K562 (cell line): ENCODE measurements around the gene RFNG. TPM values are rescaled to one million over a fixed set of nuclear protein-coding genes. Genes with fewer than 3 reads are reported as not detected.

Experiments used
- ATAC-seq: fragments of 200-7000 bp; cut with Tn5 transposase; 3 replicates; pipeline ENCODE4 v1.9.1; 2020; ENCODE audit warnings: moderate library complexity
- BruUV-seq: library from RNA; stranded (reverse); fragments of 400-500 nt; replicated peaks from 2 replicates; lab custom pipeline; 2021; lab: Mats Ljungman, UMichigan
- CTCF ChIA-PET: fragments of 300-600 bp; formaldehyde crosslinking; extraction: SDS; loops from one replicate; lab custom pipeline; 2021; ENCODE audit warnings: low intra/inter-chr PET ratio; lab: Yijun Ruan, JAX
- POLR2A ChIA-PET: fragments of 300-600, 350-650 bp; sonication (Branson Sonifier 250); formaldehyde crosslinking; extraction: SDS; loops from one replicate; lab custom pipeline; 2021; ENCODE audit warnings: antibody characterized with exemption, inconsistent platforms; lab: Yijun Ruan, JAX
- DNase-seq, 4 experiments: peaks; one replicate each; pipeline versions ENCODE4 v3.0.0 to v3.0.0-alpha.2; 2011 to 2018; ENCODE audit warnings: low spot score in 3 of 4, mixed read lengths in 3 of 4; ENCODE audit errors: extremely low read depth in 1 of 4
- FAIRE-seq: peaks from 2 replicates; lab custom pipeline; 2011; peaks lifted over from hg19 to GRCh38; lab: Jason Lieb, UNC
- H2AFZ ChIP-seq: 2 replicates; pipeline ENCODE4 v1.6.0; 2011; ENCODE audit warnings: low read depth, low read length, control low read depth, inconsistent platforms
- H3K27ac ChIP-seq: fragments of 200-600 bp; 3 replicates; pipeline ENCODE4 v1.8.0; 2011; ENCODE audit warnings: low read depth, mild to moderate bottlenecking, control low read depth, inconsistent platforms, low read length, moderate library complexity, mixed read lengths; ENCODE audit errors: extremely low read depth
- H3K27me3 ChIP-seq, 2 experiments: fragments of 300-600 bp in 1 of 2; 2 replicates in 1 of 2; 3 replicates in 1 of 2; pipeline versions ENCODE4 v1.6.0 to v1.8.0; 2011; ENCODE audit warnings: inconsistent platforms in 2 of 2, low read length in 2 of 2, mild to moderate bottlenecking in 1 of 2, mixed read lengths in 1 of 2, moderate library complexity in 1 of 2; ENCODE audit not compliant: control insufficient read depth in 2 of 2, insufficient read depth in 2 of 2
- H3K36me3 ChIP-seq: fragments of 300-600 bp; 3 replicates; pipeline ENCODE4 v1.8.0; 2011; ENCODE audit warnings: mild to moderate bottlenecking, low read length, inconsistent platforms; ENCODE audit not compliant: control insufficient read depth, insufficient read depth
- H3K4me1 ChIP-seq, 2 experiments: fragments of 200-600 bp in 1 of 2; replicated peaks in 1 of 2; 2 replicates in 1 of 2; 3 replicates in 1 of 2; pipeline versions ENCODE4 v1.5.1 to v1.8.0; 2011; ENCODE audit warnings: inconsistent platforms in 2 of 2, low read length in 2 of 2, mild to moderate bottlenecking in 1 of 2, mixed read lengths in 1 of 2, moderate library complexity in 1 of 2; ENCODE audit not compliant: control insufficient read depth in 2 of 2, insufficient read depth in 2 of 2
- H3K4me2 ChIP-seq: 2 replicates; pipeline ENCODE4 v1.6.1; 2011; ENCODE audit warnings: low read length, control low read depth, inconsistent platforms, mixed read lengths; ENCODE audit not compliant: insufficient read depth
- H3K4me3 ChIP-seq: fragments of 200-600 bp; sonication (generic), shearing (Covaris generic); 2 replicates; pipeline ENCODE4 v1.5.1; 2016; ENCODE audit warnings: control low read depth, inconsistent platforms
- H3K79me2 ChIP-seq: fragments of 200-600 bp; 3 replicates; pipeline ENCODE4 v1.8.0; 2011; ENCODE audit warnings: low read length, inconsistent platforms; ENCODE audit not compliant: control insufficient read depth, insufficient read depth
- H3K9ac ChIP-seq, 2 experiments: 2 replicates each; pipeline versions ENCODE4 v1.6.0 to v1.6.1; 2011; ENCODE audit warnings: low read depth in 2 of 2, low read length in 2 of 2, control low read depth in 1 of 2, inconsistent platforms in 1 of 2, mild to moderate bottlenecking in 1 of 2, mixed read lengths in 1 of 2; ENCODE audit not compliant: insufficient read depth in 1 of 2
- H3K9me1 ChIP-seq: one replicate; pipeline ENCODE4 v1.6.0; 2011; ENCODE audit warnings: inconsistent platforms, mild to moderate bottlenecking, low read length, moderate library complexity; ENCODE audit not compliant: control insufficient read depth, insufficient read depth
- H3K9me3 ChIP-seq: replicated peaks from 2 replicates; pipeline ENCODE4 v1.5.1; 2011; ENCODE audit warnings: low read depth, low read length, inconsistent platforms; ENCODE audit not compliant: control insufficient read depth, insufficient read depth
- H4K20me1 ChIP-seq: replicated peaks from 2 replicates; pipeline ENCODE4 v1.6.1; 2011; ENCODE audit warnings: low read length, inconsistent platforms, mixed read lengths; ENCODE audit not compliant: control insufficient read depth, insufficient read depth
- ATF4 ChIP-seq: fragments of 450-650 bp; formaldehyde crosslinking; IDR thresholded peaks from 2 replicates; pipeline ENCODE4 v1.4.0; 2022; ENCODE audit warnings: mild to moderate bottlenecking, moderate library complexity
- CBFA2T2 ChIP-seq: fragments of 450-650 bp; conservative IDR thresholded peaks from 2 replicates; pipeline ENCODE4 v1.6.1; 2017; ENCODE audit warnings: mild to moderate bottlenecking
- TARDBP ChIP-seq: fragments of 450-650 bp; IDR thresholded peaks from 2 replicates; pipeline ENCODE4 v1.6.1; 2016
- WGBS: fragments of 100-300 bp; shearing (Covaris generic); methylation state at CpG from one replicate; pipeline ENCODE4 v1.1.6; 2016; ENCODE audit warnings: low coverage, mixed read lengths; ENCODE audit not compliant: insufficient coverage; ENCODE audit errors: missing lambda C conversion rate; 5-methylcytosine and 5-hydroxymethylcytosine counted together
- in situ Hi-C: fragments of 300-500 bp; cut with MboI; formaldehyde crosslinking; loops from 4 replicates; pipeline ENCODE4 v1.15.0; 2018; ENCODE audit warnings: inconsistent platforms, mixed read lengths
- intact Hi-C: fragments of 100-400 bp; cut with micrococcal nuclease; formaldehyde crosslinking; loops from 2 replicates; pipeline ENCODE4 v1.14.2; 2022
- polyA plus RNA-seq, 8 experiments: library from polyadenylated mRNA; depleted of rRNA in 4 of 8; stranded (reverse) in 5 of 8; unstranded in 3 of 8; fragments of >200 nt; fragmentation: Nextera tagmentation in 2 of 8; fragmentation: Illumina TruSeq in 1 of 8; extraction: Ambion mirVana in 2 of 8; extraction: Trizol in 1 of 8; gene quantifications; 2 replicates each; pipeline versions ENCODE4 v1.2.1 to v1.2.3, GENCODE V29; 2011 to 2014; ENCODE audit warnings: inconsistent platforms in 1 of 8, missing spikeins in 1 of 8
- total RNA-seq, 7 experiments: library from RNA; depleted of rRNA in 6 of 7; stranded (reverse); fragments of >200 nt in 6 of 7; fragmentation: Illumina TruSeq in 2 of 7; extraction: Trizol in 2 of 7; gene quantifications; 2 replicates each; pipeline versions ENCODE4 v1.2.1 to v1.2.3, GENCODE V29; 2011 to 2021; ENCODE audit warnings: low replicate concordance in 1 of 7

RFNG gene
- total and polyA plus RNA-seq, 9 of the 15 experiments (the other 6 are each of a cell fraction or from before 2014, with no cell fraction given), result 0.32 to 32.8 (median 9.5) TPM

DNA sequence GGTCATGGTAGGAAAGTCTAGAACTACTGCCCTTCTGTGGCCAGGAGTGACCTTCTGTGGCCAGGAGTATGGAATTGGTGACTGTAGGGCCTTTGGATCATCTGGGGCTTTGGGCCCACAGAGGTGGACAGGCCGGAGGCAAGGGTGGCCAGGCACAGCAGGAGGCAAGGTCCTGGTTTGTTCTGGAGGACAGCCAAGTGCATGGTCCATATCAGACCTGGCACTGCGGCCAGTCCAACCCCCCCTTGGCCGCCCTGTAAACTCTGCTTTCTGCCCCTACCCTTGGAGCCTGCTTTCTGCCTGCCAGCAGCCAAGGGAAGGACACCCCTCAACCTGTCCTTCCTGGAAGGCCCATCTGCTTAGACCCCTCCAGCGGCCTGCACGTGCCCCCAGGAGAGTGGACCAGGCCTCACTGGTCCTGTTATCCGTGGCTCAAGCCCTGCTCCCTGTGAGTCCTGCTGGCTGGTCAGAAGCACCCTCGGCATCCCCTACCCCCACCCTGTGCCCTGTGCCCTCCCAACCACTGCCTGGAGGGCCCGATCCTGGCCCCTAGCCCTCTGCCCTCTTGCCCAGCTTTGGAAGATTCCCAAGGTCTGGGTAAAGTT, 11.8 kb downstream of the RFNG start:
- H3K9me1 ChIP-seq, result peaks cover 6% of the 10 kb centered on the region
- no peak for TF ChIP-seq ATF4 (CRISPR knock-in tag)
- no peak for TF ChIP-seq CBFA2T2
- no peak for TF ChIP-seq TARDBP
- H3K27ac ChIP-seq, result no peak overlapping the region
- WGBS, result 88% methylated on average over 8 of the region's 8 CpGs
- BruUV-seq, result no TSS peak
- H4K20me1 ChIP-seq, result peaks cover 21% of the 10 kb centered on the region; the same call in 1 of the 2 replicates
- peak overlapping the region in 1 of 2 experiments; percentile 82; a peak in 2 of 4 replicates for H3K9ac ChIP-seq
- no peaks in the 10 kb centered on the region for H3K9me3 ChIP-seq
- H3K4me3 ChIP-seq, result no peak overlapping the region
- ChIA-PET POLR2A (interaction anchor here (0.6 to 1.2 kb wide), 2 partner anchors 11 to 74 kb away, joined by 3 to 7 read pairs; no protein-coding TSS in a partner anchor), CTCF (no interaction called here)
- H3K79me2 ChIP-seq, result peaks cover 22% of the 10 kb centered on the region
- H3K4me2 ChIP-seq, result no peak overlapping the region
- FAIRE-seq, result no peak
- H3K36me3 ChIP-seq, result peaks cover 20% of the 10 kb centered on the region; the same call in 2 of the 3 replicates
- DNase-seq, result no peak
- H3K27me3 ChIP-seq, result no peaks in the 10 kb centered on the region
- no peak overlapping the region for H2AFZ ChIP-seq
- peaks cover 21 to 59% of the 10 kb centered on the region in 2 experiments; a peak in 4 of 5 replicates for H3K4me1 ChIP-seq
- intact Hi-C loops (loop anchor here (10.0 kb wide), 1 partner anchor 305 kb away; no protein-coding TSS in a partner anchor), in situ Hi-C loops (no loop called here)
- ATAC-seq, result no peak
